Measurements from ENCODE around the gene ABHD15.

ABHD15 gene

DNA sequence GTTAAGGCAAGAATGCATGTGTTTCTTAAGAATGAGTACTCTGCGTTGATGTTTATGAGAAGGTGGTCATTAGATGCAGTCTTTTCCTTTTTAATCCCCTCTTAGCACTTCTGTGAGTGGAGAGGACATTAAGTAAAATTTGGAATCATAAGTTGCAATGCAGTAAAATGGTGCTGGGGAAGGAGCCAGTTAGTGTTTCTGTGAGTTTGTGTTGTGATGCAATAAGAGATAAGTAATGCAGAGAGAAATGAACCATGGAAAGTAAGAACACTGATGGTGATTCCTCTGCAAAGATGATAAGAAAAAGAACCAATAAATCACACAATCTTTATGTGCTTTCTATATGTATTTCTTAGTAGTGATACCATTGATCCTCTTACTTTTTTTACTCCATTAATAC, 20.0 kb downstream of the ABHD15 start:
- peaks cover 27% of the 10 kb centered on the region for H3K36me3 ChIP-seq (ENCODE audit: control insufficient read depth, low read length)
- no peaks in the 10 kb centered on the region for H3K9me2 ChIP-seq (replicated peaks; ENCODE audit: control insufficient read depth, low read length)
- H4K20me1 ChIP-seq (ENCODE audit: control insufficient read depth, insufficient read depth, low read depth, low read length): no peaks in the 10 kb centered on the region
- no peaks in the 10 kb centered on the region for H3K79me2 ChIP-seq (ENCODE audit: control insufficient read depth, low read length)
- no peak for TF ChIP-seq EZH2phosphoT487 (IDR thresholded peaks at IDR 0.05; ENCODE audit: borderline replicate concordance, low read length)
- no peaks in the 10 kb centered on the region for H3K9me3 ChIP-seq (ENCODE audit: control insufficient read depth, insufficient read depth, low read length)
- no peaks in the 10 kb centered on the region for H3K4me1 ChIP-seq (ENCODE audit: control insufficient read depth, low read length)
- H3K4me2 ChIP-seq (ENCODE audit: low read length): no peak overlapping the region
- peaks cover 11% of the 10 kb centered on the region for H3F3A ChIP-seq (ENCODE audit: control insufficient read depth, insufficient read depth)
- H3K27ac ChIP-seq (ENCODE audit: low read depth, low read length): no peak overlapping the region
- H3K4me3 ChIP-seq (ENCODE audit: low read length): no peak overlapping the region
- H3K27me3 ChIP-seq (ENCODE audit: control insufficient read depth, low read length): no peaks in the 10 kb centered on the region

DNA sequence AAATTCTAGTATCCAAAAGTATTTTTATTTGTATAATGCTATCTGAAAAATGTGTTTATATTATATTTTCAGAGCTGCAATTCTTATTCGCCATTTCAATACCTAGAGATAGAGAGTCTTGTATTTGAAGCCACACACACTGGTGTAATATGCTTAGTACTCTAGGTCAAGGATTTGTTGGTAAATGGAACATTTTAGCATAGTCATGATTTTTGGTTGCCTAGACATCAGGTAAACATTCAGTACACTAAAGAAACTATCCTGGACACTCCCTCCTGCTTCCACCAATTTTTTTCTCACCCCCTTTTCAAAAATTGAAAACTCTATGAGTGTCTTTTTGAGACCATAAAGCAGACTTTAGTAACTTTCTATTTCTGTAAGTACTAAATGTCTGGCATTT, 20.8 kb downstream of the ABHD15 start:
- H4K20me1 ChIP-seq (ENCODE audit: control insufficient read depth, insufficient read depth, low read depth, low read length): no peaks in the 10 kb centered on the region
- H3K4me1 ChIP-seq (ENCODE audit: control insufficient read depth, low read length): no peaks in the 10 kb centered on the region
- TF ChIP-seq, protein P1, sequence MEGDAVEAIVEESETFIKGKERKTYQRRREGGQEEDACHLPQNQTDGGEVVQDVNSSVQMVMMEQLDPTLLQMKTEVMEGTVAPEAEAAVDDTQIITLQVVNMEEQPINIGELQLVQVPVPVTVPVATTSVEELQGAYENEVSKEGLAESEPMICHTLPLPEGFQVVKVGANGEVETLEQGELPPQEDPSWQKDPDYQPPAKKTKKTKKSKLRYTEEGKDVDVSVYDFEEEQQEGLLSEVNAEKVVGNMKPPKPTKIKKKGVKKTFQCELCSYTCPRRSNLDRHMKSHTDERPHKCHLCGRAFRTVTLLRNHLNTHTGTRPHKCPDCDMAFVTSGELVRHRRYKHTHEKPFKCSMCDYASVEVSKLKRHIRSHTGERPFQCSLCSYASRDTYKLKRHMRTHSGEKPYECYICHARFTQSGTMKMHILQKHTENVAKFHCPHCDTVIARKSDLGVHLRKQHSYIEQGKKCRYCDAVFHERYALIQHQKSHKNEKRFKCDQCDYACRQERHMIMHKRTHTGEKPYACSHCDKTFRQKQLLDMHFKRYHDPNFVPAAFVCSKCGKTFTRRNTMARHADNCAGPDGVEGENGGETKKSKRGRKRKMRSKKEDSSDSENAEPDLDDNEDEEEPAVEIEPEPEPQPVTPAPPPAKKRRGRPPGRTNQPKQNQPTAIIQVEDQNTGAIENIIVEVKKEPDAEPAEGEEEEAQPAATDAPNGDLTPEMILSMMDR (IDR thresholded peaks at IDR 0.05; ENCODE audit: low read depth, low read length, poor library complexity, severe bottlenecking): no peak
- no peak for TF ChIP-seq EZH2phosphoT487 (IDR thresholded peaks at IDR 0.05; ENCODE audit: borderline replicate concordance, low read length)
- no peak overlapping the region for H3K4me2 ChIP-seq (ENCODE audit: low read length)
- no peak overlapping the region for H3K27ac ChIP-seq (ENCODE audit: low read depth, low read length)
- no peaks in the 10 kb centered on the region for H3K9me2 ChIP-seq (replicated peaks; ENCODE audit: control insufficient read depth, low read length)
- no peak overlapping the region for H3K4me3 ChIP-seq (ENCODE audit: low read length)
- H3K9me3 ChIP-seq (ENCODE audit: control insufficient read depth, insufficient read depth, low read length): no peaks in the 10 kb centered on the region
- no peaks in the 10 kb centered on the region for H3K27me3 ChIP-seq (ENCODE audit: control insufficient read depth, low read length)
- H3F3A ChIP-seq (ENCODE audit: control insufficient read depth, insufficient read depth): peaks cover 11% of the 10 kb centered on the region
- no peaks in the 10 kb centered on the region for H3K79me2 ChIP-seq (ENCODE audit: control insufficient read depth, low read length)
- peaks cover 31% of the 10 kb centered on the region for H3K36me3 ChIP-seq (ENCODE audit: control insufficient read depth, low read length)

DNA sequence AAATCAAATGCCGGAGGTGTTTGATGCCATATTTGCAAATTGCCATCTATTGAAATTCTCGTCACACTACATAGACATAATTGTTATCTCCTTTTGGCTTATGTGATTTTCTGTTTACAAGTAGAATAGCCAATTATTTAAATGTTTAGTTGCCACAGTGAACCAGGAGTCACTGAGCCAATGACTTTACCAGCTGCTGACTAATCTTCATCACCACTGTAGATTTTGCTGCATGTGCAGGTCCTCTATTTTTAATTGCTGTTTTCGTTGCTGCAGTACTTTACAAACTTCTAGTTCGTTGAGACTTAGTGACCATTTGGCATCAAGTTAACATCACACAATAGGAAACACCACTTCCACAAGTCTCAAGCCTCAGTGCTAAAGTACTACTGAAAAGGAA, 22.8 kb downstream of the ABHD15 start:
- Histone ChIP-seq H3K4me1 (ENCODE audit: control insufficient read depth, low read length) (no peaks in the 10 kb centered on the region), H3K9me3 (ENCODE audit: control insufficient read depth, insufficient read depth, low read length) (no peaks in the 10 kb centered on the region), H3K27ac (ENCODE audit: low read depth, low read length) (no peak overlapping the region), H3K4me3 (ENCODE audit: low read length) (no peak overlapping the region), H3K36me3 (ENCODE audit: control insufficient read depth, low read length) (peaks cover 42% of the 10 kb centered on the region), H3K4me2 (ENCODE audit: low read length) (no peak overlapping the region), H3F3A (ENCODE audit: control insufficient read depth, insufficient read depth) (peaks cover 11% of the 10 kb centered on the region), H3K9me2 (replicated peaks; ENCODE audit: control insufficient read depth, low read length) (no peaks in the 10 kb centered on the region), H4K20me1 (ENCODE audit: control insufficient read depth, insufficient read depth, low read depth, low read length) (no peaks in the 10 kb centered on the region), H3K27me3 (ENCODE audit: control insufficient read depth, low read length) (no peaks in the 10 kb centered on the region), H3K79me2 (ENCODE audit: control insufficient read depth, low read length) (no peaks in the 10 kb centered on the region)
- TF ChIP-seq, protein P1 (IDR thresholded peaks at IDR 0.05; ENCODE audit: low read depth, low read length, poor library complexity, severe bottlenecking): no peak
- TF ChIP-seq EZH2phosphoT487 (IDR thresholded peaks at IDR 0.05; ENCODE audit: borderline replicate concordance, low read length): no peak

DNA sequence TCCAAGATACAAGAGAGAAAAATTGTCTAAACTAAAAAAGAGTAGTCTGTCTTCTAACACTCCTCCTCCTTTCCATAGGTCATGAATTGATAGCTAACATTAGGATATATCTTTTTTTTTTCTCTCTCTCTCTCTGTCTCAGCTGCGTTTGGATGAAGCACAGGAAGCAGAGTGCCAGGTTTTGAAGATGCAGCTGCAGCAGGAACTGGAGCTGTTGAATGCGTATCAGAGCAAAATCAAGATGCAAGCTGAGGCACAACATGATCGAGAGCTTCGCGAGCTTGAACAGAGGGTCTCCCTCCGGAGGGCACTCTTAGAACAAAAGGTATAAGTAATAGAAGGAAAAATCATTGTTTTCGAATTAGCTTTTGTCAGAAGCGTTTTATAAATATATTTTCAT, 32.9 kb downstream of the ABHD15 start:
- Histone ChIP-seq H3K27me3 (ENCODE audit: control insufficient read depth, low read length) (no peaks in the 10 kb centered on the region), H3K27ac (ENCODE audit: low read depth, low read length) (no peak overlapping the region), H3F3A (ENCODE audit: control insufficient read depth, insufficient read depth) (peaks cover 15% of the 10 kb centered on the region), H3K4me2 (ENCODE audit: low read length) (no peak overlapping the region), H3K4me3 (ENCODE audit: low read length) (no peak overlapping the region), H4K20me1 (ENCODE audit: control insufficient read depth, insufficient read depth, low read depth, low read length) (no peaks in the 10 kb centered on the region), H3K9me3 (ENCODE audit: control insufficient read depth, insufficient read depth, low read length) (no peaks in the 10 kb centered on the region), H3K9me2 (replicated peaks; ENCODE audit: control insufficient read depth, low read length) (no peaks in the 10 kb centered on the region), H3K4me1 (ENCODE audit: control insufficient read depth, low read length) (no peaks in the 10 kb centered on the region), H3K79me2 (ENCODE audit: control insufficient read depth, low read length) (peaks cover 2% of the 10 kb centered on the region; the same call in 1 of the 2 replicates), H3K36me3 (ENCODE audit: control insufficient read depth, low read length) (peaks cover 53% of the 10 kb centered on the region)
- no peak for TF ChIP-seq EZH2phosphoT487 (IDR thresholded peaks at IDR 0.05; ENCODE audit: borderline replicate concordance, low read length)
- TF ChIP-seq, protein P1 (IDR thresholded peaks at IDR 0.05; ENCODE audit: low read depth, low read length, poor library complexity, severe bottlenecking): no peak

All from DOHH2 (cell line).